ENCODE results near the gene TRPM1.

TRPM1 gene

DNA sequence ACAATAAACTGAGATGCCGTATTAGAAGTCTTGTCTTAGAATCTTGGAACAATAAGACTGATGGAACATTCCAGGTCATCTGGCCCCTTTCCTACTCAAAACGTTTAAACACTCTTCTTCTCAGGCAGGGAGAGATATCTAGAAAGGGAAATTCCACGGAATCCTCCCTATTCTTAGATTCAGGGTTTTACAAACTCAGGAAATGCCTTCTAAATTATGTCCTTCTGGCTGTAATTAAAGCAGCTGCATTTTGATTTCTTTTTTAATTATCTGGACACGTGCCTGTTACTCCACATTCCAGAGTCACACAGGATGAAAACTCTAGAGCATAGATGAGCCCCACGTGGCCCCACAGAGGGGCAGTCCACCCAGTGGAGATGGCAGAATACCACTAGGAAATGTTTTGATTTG is 68.6 kb downstream of the TRPM1 start:
- no peaks in the 10 kb centered on the region for H3K4me1 ChIP-seq
- DNase-seq = no peak
- TF ChIP-seq, protein P1, sequence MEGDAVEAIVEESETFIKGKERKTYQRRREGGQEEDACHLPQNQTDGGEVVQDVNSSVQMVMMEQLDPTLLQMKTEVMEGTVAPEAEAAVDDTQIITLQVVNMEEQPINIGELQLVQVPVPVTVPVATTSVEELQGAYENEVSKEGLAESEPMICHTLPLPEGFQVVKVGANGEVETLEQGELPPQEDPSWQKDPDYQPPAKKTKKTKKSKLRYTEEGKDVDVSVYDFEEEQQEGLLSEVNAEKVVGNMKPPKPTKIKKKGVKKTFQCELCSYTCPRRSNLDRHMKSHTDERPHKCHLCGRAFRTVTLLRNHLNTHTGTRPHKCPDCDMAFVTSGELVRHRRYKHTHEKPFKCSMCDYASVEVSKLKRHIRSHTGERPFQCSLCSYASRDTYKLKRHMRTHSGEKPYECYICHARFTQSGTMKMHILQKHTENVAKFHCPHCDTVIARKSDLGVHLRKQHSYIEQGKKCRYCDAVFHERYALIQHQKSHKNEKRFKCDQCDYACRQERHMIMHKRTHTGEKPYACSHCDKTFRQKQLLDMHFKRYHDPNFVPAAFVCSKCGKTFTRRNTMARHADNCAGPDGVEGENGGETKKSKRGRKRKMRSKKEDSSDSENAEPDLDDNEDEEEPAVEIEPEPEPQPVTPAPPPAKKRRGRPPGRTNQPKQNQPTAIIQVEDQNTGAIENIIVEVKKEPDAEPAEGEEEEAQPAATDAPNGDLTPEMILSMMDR (IDR thresholded peaks at IDR 0.05; ENCODE audit: low read depth, low read length) = no peak
- no peaks in the 10 kb centered on the region for H3K9me3 ChIP-seq
- peaks cover 26% of the 10 kb centered on the region for H3K27me3 ChIP-seq
- H3K4me3 ChIP-seq (ENCODE audit: low read depth, low read length) = no peak overlapping the region
- H3K36me3 ChIP-seq = no peaks in the 10 kb centered on the region

DNA sequence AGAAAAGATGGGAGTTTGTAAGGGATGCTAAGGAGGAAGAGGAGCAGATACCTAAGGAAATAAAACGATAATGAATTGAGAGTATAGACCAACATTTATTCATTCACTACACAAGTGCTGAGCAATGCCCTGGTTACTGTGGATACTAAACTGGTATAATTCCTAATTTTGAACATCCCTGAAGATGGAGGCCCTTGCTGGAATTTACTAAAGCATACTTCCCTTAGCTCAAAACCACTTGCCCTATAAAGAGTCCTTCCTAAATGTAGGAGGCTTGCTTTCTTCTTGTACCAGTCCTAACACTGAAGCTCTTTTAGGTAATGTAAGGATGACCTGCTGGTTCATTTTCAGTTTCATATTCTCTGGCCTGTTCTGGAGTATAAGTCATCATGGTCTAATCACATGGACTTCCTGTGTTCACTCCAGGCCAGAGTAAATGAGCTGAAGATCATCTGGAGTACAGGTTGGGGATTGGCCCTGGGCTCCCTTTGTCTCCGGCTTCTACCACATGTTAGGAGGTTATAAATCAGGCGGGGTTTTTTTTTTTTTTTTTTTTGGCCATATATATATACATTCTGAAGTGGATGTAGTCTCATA is 70.0 kb downstream of the TRPM1 start:
- TF ChIP-seq, protein P1 (IDR thresholded peaks at IDR 0.05; ENCODE audit: low read depth, low read length) = no peak
- no peak for DNase-seq
- no peaks in the 10 kb centered on the region for H3K4me1 ChIP-seq
- H3K36me3 ChIP-seq = no peaks in the 10 kb centered on the region
- H3K9me3 ChIP-seq = no peaks in the 10 kb centered on the region
- H3K27me3 ChIP-seq = peaks cover 40% of the 10 kb centered on the region
- no peak overlapping the region for H3K4me3 ChIP-seq (ENCODE audit: low read depth, low read length)

DNA sequence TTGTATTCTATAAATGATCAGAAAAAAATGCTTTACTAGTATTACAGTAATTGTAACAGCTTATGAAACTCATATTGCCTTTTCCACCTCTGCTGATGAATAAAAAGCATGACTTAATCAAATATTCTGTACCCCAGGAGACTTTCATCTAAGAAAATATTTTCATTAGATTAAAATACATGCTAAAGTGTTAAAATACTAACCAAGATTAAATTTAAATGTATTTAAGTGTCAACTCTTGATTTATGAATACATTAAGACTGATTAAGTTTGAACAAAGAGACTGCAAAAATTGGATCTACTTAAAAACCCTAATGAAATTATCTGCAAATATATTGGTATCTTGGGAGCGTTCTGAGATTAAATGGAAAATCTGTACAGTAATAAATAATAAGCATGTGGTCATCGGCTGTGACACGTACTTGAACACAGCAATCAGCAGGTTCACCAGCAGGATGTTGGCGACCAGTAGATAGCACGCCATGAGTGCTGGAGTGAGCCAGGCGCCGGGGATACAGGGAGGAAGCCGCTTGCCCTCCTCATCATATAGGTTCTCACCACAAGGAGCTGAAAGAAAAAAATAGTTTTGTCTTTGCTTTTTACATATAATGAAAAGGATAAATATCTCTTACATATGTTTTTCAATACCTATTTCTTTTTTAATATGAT is 73.5 kb downstream of the TRPM1 start:
- Histone ChIP-seq H3K36me3 (no peaks in the 10 kb centered on the region), H3K4me1 (no peaks in the 10 kb centered on the region), H3K27me3 (peaks cover 68% of the 10 kb centered on the region), H3K9me3 (no peaks in the 10 kb centered on the region), H3K4me3 (ENCODE audit: low read depth, low read length) (no peak overlapping the region)
- TF ChIP-seq, protein P1 (IDR thresholded peaks at IDR 0.05; ENCODE audit: low read depth, low read length) = no peak
- DNase-seq = peak; percentile 37

DNA sequence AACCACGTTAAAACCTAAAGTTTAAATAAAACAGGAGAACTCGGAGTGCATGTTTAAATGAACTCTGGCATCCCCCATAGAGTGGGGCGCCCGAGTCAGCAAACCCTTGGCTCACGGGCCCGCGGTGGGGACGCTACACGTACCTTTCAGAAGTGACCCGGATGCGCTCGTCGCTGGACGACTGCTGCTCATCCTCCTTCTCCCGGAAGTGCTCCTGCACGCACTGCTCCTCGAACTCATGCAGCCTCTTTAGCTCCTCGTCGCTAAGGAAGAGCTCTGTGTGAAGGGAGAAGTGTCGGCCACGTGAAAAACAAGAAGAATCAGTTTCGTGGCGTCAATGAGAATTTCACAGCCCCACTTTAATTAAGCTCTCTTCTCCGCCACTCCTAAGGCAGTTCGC is 75.5 kb downstream of the TRPM1 start:
- no peak for DNase-seq
- H3K27me3 ChIP-seq = peaks cover 70% of the 10 kb centered on the region

DNA sequence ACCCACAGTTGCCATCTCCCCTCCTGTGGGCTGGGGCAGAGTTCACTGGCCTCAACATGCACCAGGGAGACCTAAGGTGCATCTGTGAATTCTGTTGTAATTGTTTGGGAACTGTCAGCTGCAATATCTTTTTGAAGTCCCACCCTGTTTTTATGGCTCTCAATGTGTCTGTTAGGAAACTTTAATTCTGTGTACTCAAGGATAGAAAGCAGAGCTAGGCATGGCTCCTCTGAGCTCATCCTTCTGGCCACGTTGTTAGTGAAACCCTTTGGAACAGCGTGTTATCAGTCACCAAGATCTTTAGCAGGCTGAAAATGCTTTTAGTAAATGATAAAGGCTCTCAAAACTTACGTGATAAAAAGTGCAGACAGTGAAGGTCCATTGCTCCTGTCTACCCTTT is 76.5 kb downstream of the TRPM1 start:
- H3K27me3 ChIP-seq = peaks cover 61% of the 10 kb centered on the region
- TF ChIP-seq, protein P1 (IDR thresholded peaks at IDR 0.05; ENCODE audit: low read depth, low read length) = no peak
- DNase-seq = no peak
- no peaks in the 10 kb centered on the region for H3K9me3 ChIP-seq
- H3K4me1 ChIP-seq = no peaks in the 10 kb centered on the region
- no peak overlapping the region for H3K4me3 ChIP-seq (ENCODE audit: low read depth, low read length)
- H3K36me3 ChIP-seq = no peaks in the 10 kb centered on the region

More for the DNA sequence above, 75.5 kb downstream of the TRPM1 start:
- no peak overlapping the region; the same call in 1 of the 2 replicates for H3K4me3 ChIP-seq (ENCODE audit: low read depth, low read length)
- H3K9me3 ChIP-seq = no peaks in the 10 kb centered on the region
- no peaks in the 10 kb centered on the region for H3K36me3 ChIP-seq
- TF ChIP-seq, protein P1 (IDR thresholded peaks at IDR 0.05; ENCODE audit: low read depth, low read length) = no peak
- no peaks in the 10 kb centered on the region for H3K4me1 ChIP-seq

DNA sequence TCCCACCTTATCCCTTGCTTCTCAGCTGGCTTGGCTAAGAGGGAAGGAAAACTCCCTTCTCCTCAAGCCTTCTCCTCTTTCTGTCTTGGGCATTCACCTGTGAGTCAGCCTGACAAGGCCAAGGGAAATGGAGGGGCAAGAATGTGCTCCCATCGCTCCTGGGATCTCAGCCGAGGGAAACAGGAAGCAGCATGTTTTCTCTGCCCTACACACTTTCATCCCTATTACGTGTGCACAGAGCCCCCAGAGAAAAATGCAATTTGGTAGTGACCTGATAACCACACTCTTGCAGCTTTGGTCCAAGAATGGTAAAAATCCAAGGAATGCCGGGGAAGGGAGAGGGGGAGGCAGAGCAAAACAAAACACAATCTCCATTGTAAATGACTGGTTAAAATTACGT is 77.2 kb downstream of the TRPM1 start:
- Histone ChIP-seq H3K27me3 (peaks cover 57% of the 10 kb centered on the region), H3K9me3 (no peaks in the 10 kb centered on the region), H3K36me3 (no peaks in the 10 kb centered on the region), H3K4me3 (ENCODE audit: low read depth, low read length) (no peak overlapping the region), H3K4me1 (no peaks in the 10 kb centered on the region)
- TF ChIP-seq, protein P1 (IDR thresholded peaks at IDR 0.05; ENCODE audit: low read depth, low read length) = no peak
- DNase-seq = no peak
